K562 (cell line): ENCODE measurements around the gene SDC3. TPM values are rescaled to one million over a fixed set of nuclear protein-coding genes. Genes with fewer than 3 reads are reported as not detected.

Source experiments
- ARID2 ChIP-seq: fragments of 450-650 bp; IDR thresholded peaks from 2 replicates; pipeline ENCODE4 v1.6.1; 2017; ENCODE audit warnings: antibody characterized with exemption, mild to moderate bottlenecking
- COPS2 ChIP-seq: fragments of 450-650 bp; conservative IDR thresholded peaks from 2 replicates; pipeline ENCODE4 v1.6.1; 2016; ENCODE audit warnings: mild to moderate bottlenecking, moderate library complexity
- CTCF ChIP-seq, 3 experiments: IDR thresholded peaks in 2 of 3; conservative IDR thresholded peaks in 1 of 3; 2 replicates each; pipeline ENCODE4 v1.5.1; 2011 to 2012; ENCODE audit warnings: low read length in 3 of 3, mild to moderate bottlenecking in 3 of 3, control low read depth in 2 of 3, improper control_type of control experiment in 1 of 3, inconsistent platforms in 1 of 3, low read depth in 1 of 3, mixed read lengths in 1 of 3, moderate library complexity in 1 of 3; ENCODE audit not compliant: insufficient read depth in 2 of 3
- CXXC5 ChIP-seq: fragments of 250-450 bp; sonication (Bioruptor Pico); IDR thresholded peaks from 2 replicates; pipeline ENCODE4 v1.8.0; 2022; ENCODE audit warnings: inconsistent platforms, mild to moderate bottlenecking, moderate library complexity
- ELF4 ChIP-seq: fragments of 450-650 bp; formaldehyde crosslinking; IDR thresholded peaks from 2 replicates; pipeline ENCODE4 v1.4.0; 2022; ENCODE audit warnings: missing genetic modification characterization
- ELK1 ChIP-seq: sonication (generic); formaldehyde crosslinking; IDR thresholded peaks from 2 replicates; pipeline ENCODE4 v1.8.1; 2022; ENCODE audit warnings: missing genetic modification reagents
- FOSL1 ChIP-seq: fragments of 200-800 bp; sonication (Bioruptor generic); conservative IDR thresholded peaks from 2 replicates; pipeline ENCODE4 v1.6.1; 2016; ENCODE audit warnings: missing genetic modification characterization, missing compliant biosample characterization
- GTF2E2 ChIP-seq: fragments of 200-800 bp; sonication (Bioruptor generic); IDR thresholded peaks from 2 replicates; pipeline ENCODE4 v1.6.1; 2016; ENCODE audit warnings: missing genetic modification characterization, missing compliant biosample characterization
- HDAC1 ChIP-seq, 2 experiments: fragments of 450-650 bp; IDR thresholded peaks; 2 replicates each; pipeline ENCODE4 v1.6.1; 2016 to 2017; ENCODE audit warnings: inconsistent platforms in 1 of 2, mild to moderate bottlenecking in 1 of 2, moderate library complexity in 1 of 2
- KAT2B ChIP-seq: IDR thresholded peaks from one replicate; pipeline ENCODE4 v1.6.1; 2012; ENCODE audit warnings: low read depth, mild to moderate bottlenecking, control low read depth, inconsistent platforms, low read length, moderate library complexity
- MAX ChIP-seq: sonication (generic); formaldehyde crosslinking; IDR thresholded peaks from 2 replicates; pipeline ENCODE4 v1.9.0; 2022; ENCODE audit warnings: mild to moderate bottlenecking, missing genetic modification reagents
- NR3C1 ChIP-seq: sonication (generic); formaldehyde crosslinking; IDR thresholded peaks from 2 replicates; pipeline ENCODE4 v1.8.1; 2022; ENCODE audit warnings: missing genetic modification reagents
- RBM22 ChIP-seq: fragments of 200-400 bp; formaldehyde crosslinking; IDR thresholded peaks from 2 replicates; pipeline ENCODE4 v1.6.1; 2018; ENCODE audit warnings: low read length, low read depth; ENCODE audit not compliant: poor library complexity, severe bottlenecking
- SIX5 ChIP-seq, 2 experiments: IDR thresholded peaks; 2 replicates each; pipeline ENCODE4 v1.6.1; 2011; ENCODE audit warnings: low read length in 2 of 2, borderline replicate concordance in 1 of 2, low read depth in 1 of 2, mild to moderate bottlenecking in 1 of 2, moderate library complexity in 1 of 2; ENCODE audit not compliant: insufficient read depth in 1 of 2
- SLC30A9 ChIP-seq: fragments of 250-450 bp; sonication (Bioruptor Pico); IDR thresholded peaks from 2 replicates; pipeline ENCODE4 v1.8.0; 2022; ENCODE audit warnings: mild to moderate bottlenecking, moderate library complexity
- SMAD1 ChIP-seq: fragments of 150-350 bp; IDR thresholded peaks from 2 replicates; pipeline ENCODE4 v1.6.1; 2014; ENCODE audit warnings: low read length, low read depth; ENCODE audit not compliant: partially characterized antibody
- WHSC1 ChIP-seq: IDR thresholded peaks from one replicate; pipeline ENCODE4 v1.6.1; 2012; ENCODE audit warnings: low read length, control low read depth, inconsistent platforms
- ZBTB9 ChIP-seq: fragments of 450-650 bp; formaldehyde crosslinking; IDR thresholded peaks from 2 replicates; pipeline ENCODE4 v1.4.0; 2020; ENCODE audit warnings: mild to moderate bottlenecking, moderate library complexity
- ZNF263 ChIP-seq: sonication (generic); formaldehyde crosslinking; IDR thresholded peaks from 2 replicates; pipeline ENCODE4 v1.8.0; 2022; ENCODE audit warnings: mild to moderate bottlenecking, missing genetic modification reagents, borderline replicate concordance
- ZNF740 ChIP-seq, 3 experiments: fragments of 200-800 bp in 1 of 3; sonication (Bioruptor generic) in 1 of 3; sonication (generic) in 1 of 3; formaldehyde crosslinking in 1 of 3; IDR thresholded peaks; 2 replicates each; pipeline versions ENCODE4 v1.6.1 to v1.8.0; 2016 to 2022; ENCODE audit warnings: mild to moderate bottlenecking in 2 of 3, missing compliant biosample characterization in 2 of 3, missing genetic modification characterization in 2 of 3, missing genetic modification reagents in 1 of 3
- polyA plus RNA-seq, 8 experiments: library from polyadenylated mRNA; depleted of rRNA in 4 of 8; stranded (reverse) in 5 of 8; unstranded in 3 of 8; fragments of >200 nt; fragmentation: Nextera tagmentation in 2 of 8; fragmentation: Illumina TruSeq in 1 of 8; extraction: Ambion mirVana in 2 of 8; extraction: Trizol in 1 of 8; gene quantifications; 2 replicates each; pipeline versions ENCODE4 v1.2.1 to v1.2.3, GENCODE V29; 2011 to 2014; ENCODE audit warnings: inconsistent platforms in 1 of 8, missing spikeins in 1 of 8
- total RNA-seq, 7 experiments: library from RNA; depleted of rRNA in 6 of 7; stranded (reverse); fragments of >200 nt in 6 of 7; fragmentation: Illumina TruSeq in 2 of 7; extraction: Trizol in 2 of 7; gene quantifications; 2 replicates each; pipeline versions ENCODE4 v1.2.1 to v1.2.3, GENCODE V29; 2011 to 2021; ENCODE audit warnings: low replicate concordance in 1 of 7

Gene SDC3
- total and polyA plus RNA-seq, 9 of the 15 experiments (the other 6 are each of a cell fraction or from before 2014, with no cell fraction given), result 0.38 to 44.1 (median 12.1) TPM

GRCh38 chr1:30929135-30929889, 20.8 kb upstream of the SDC3 start (continued):
- TF ChIP-seq GTF2E2 (tag), result no peak
- TF ChIP-seq ELK1 (CRISPR knock-in tag), result no peak
- TF ChIP-seq ZBTB9 (CRISPR knock-in tag), result peak; percentile 24; the same call in 1 of the 2 replicates
- no peak for TF ChIP-seq ELF4
- no peak for TF ChIP-seq CXXC5 (CRISPR knock-in tag)
- TF ChIP-seq ZNF263 (CRISPR knock-in tag), result no peak
- peak; percentile 11; the same call in 1 of the 2 replicates for TF ChIP-seq MAX (CRISPR knock-in tag)
- peak; percentile 77; the same call in 1 of the 2 replicates for TF ChIP-seq ARID2
- no peak for TF ChIP-seq ZNF740 (CRISPR knock-in tag; IDR thresholded peaks at IDR 0.05)
- 0 out of 4 replicates have a peak, but pooled peaks of 1 of the 2 experiments have one; percentile 11 for TF ChIP-seq ZNF740 (tag; IDR thresholded peaks at IDR 0.05)
- TF ChIP-seq RBM22, result no peak
- no peak for TF ChIP-seq FOSL1 (tag)
- peak; percentile 78 to 95 (median 90) for TF ChIP-seq CTCF (IDR thresholded peaks at IDR 0.05 in 2 of 3, conservative IDR thresholded peaks at IDR 0.05 in 1 of 3; ENCODE audit: insufficient read depth in 2 of 3, low read depth in 1 of 3, low read length in 3 of 3)
- TF ChIP-seq NR3C1 (CRISPR knock-in tag), result no peak
- TF ChIP-seq KAT2B, result no peak
- TF ChIP-seq WHSC1, result peak; percentile 29
- no peak for TF ChIP-seq HDAC1 (IDR thresholded peaks at IDR 0.05)
- TF ChIP-seq COPS2, result no peak
- no peak for TF ChIP-seq SMAD1
- TF ChIP-seq SIX5 (IDR thresholded peaks at IDR 0.05; ENCODE audit: borderline replicate concordance in 1 of 2, insufficient read depth in 1 of 2, low read depth in 1 of 2, low read length in 2 of 2), result no peak
- no peak for TF ChIP-seq SLC30A9 (CRISPR knock-in tag)
